Thyroid gland (tissue), 4 donors: ENCODE data around the gene CHI3L2.

ENCODE experiments used
- CTCF ChIP-seq, 6 experiments: fragments of 200-600 bp in 3 of 6; fragments of 450-650 bp in 3 of 6; sonication (generic) in 3 of 6; IDR thresholded peaks; one replicate each; pipeline ENCODE4 v1.5.1; 2016 to 2019; ENCODE audit warnings: antibody characterized with exemption in 6 of 6, mild to moderate bottlenecking in 2 of 6, inconsistent platforms in 1 of 6, moderate library complexity in 1 of 6
- POLR2A ChIP-seq, 2 donors: fragments of 450-650 bp; IDR thresholded peaks; one replicate each; pipeline ENCODE4 v1.6.1; 2017; ENCODE audit warnings: antibody characterized with exemption in 2 of 2, mild to moderate bottlenecking in 2 of 2, moderate library complexity in 1 of 2

GRCh38 chr1:111216751-111217150 lies 10.8 kb upstream of the CHI3L2 start:
- no peak for TF ChIP-seq CTCF (IDR thresholded peaks at IDR 0.05)
- TF ChIP-seq POLR2A (IDR thresholded peaks at IDR 0.05): no peak
